ENCODE measurements around the gene CADM4. TPM values are rescaled to one million over a fixed set of nuclear protein-coding genes. Genes with fewer than 3 reads are reported as not detected.

Gene CADM4
- total RNA-seq, 1 experiment from 2014 or later = 28.7 TPM

DNA sequence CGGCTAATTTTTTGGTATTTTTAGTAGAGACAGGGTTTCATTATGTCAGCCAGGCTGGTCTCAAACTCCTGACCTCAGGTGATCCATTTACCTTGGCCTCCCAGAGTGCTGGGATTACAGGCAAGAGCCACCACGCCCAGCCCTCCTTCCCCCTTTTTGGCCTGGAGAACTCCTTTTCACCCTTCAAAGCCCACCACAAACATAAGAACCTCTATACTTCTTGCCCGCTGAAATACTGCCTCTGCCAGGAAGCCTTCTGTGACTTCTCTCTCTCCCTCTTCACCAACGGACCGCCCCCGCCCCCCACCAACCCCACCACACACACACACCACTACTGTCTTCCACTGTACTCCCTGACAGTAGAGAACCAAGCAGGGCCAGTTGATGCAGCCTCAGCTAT, 22.7 kb downstream of the CADM4 start:
- no peak for TF ChIP-seq EZH2 (IDR thresholded peaks at IDR 0.05; ENCODE audit: borderline replicate concordance, low read depth, low read length, poor library complexity, severe bottlenecking)
- TF ChIP-seq, protein P1, sequence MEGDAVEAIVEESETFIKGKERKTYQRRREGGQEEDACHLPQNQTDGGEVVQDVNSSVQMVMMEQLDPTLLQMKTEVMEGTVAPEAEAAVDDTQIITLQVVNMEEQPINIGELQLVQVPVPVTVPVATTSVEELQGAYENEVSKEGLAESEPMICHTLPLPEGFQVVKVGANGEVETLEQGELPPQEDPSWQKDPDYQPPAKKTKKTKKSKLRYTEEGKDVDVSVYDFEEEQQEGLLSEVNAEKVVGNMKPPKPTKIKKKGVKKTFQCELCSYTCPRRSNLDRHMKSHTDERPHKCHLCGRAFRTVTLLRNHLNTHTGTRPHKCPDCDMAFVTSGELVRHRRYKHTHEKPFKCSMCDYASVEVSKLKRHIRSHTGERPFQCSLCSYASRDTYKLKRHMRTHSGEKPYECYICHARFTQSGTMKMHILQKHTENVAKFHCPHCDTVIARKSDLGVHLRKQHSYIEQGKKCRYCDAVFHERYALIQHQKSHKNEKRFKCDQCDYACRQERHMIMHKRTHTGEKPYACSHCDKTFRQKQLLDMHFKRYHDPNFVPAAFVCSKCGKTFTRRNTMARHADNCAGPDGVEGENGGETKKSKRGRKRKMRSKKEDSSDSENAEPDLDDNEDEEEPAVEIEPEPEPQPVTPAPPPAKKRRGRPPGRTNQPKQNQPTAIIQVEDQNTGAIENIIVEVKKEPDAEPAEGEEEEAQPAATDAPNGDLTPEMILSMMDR (conservative IDR thresholded peaks at IDR 0.05; ENCODE audit: low read depth, low read length) = no peak
- POLR2A ChIA-PET (ENCODE audit: low non-redundant PET) = no interaction called here
- no peak for DNase-seq (ENCODE audit: low spot score)
- H3K27me3 ChIP-seq (replicated peaks; ENCODE audit: insufficient read depth, low read depth, low read length, poor library complexity) = no peaks in the 10 kb centered on the region
- CTCF ChIA-PET = interaction anchor here (0.7 kb wide), 1 partner anchor 16 kb away, joined by 3 read pairs; no protein-coding TSS in a partner anchor
- H3K36me3 ChIP-seq (ENCODE audit: insufficient read depth, low read length, poor library complexity, severe bottlenecking) = peaks cover 14% of the 10 kb centered on the region
- intact Hi-C loops (cut with micrococcal nuclease; ENCODE audit: unreplicated experiment) = no loop called here
- H3K9me3 ChIP-seq (ENCODE audit: low read depth, low read length, poor library complexity, severe bottlenecking) = no peaks in the 10 kb centered on the region
- H3K27ac ChIP-seq (ENCODE audit: low read depth, low read length, poor library complexity, severe bottlenecking) = no peak overlapping the region
- no TSS peak for BruUV-seq (replicated peaks)
- H3K4me1 ChIP-seq (ENCODE audit: insufficient read depth, low read length, poor library complexity, severe bottlenecking) = peaks cover 9% of the 10 kb centered on the region
- no peak overlapping the region for H3K4me3 ChIP-seq (ENCODE audit: low read depth, low read length, poor library complexity, severe bottlenecking)

- Histone ChIP-seq H3K4me1 (ENCODE audit: insufficient read depth, low read length, poor library complexity, severe bottlenecking) (peaks cover 13% of the 10 kb centered on the region), H3K9me3 (ENCODE audit: low read depth, low read length, poor library complexity, severe bottlenecking) (no peaks in the 10 kb centered on the region), H3K27ac (ENCODE audit: low read depth, low read length, poor library complexity, severe bottlenecking) (no peak overlapping the region), H3K36me3 (ENCODE audit: insufficient read depth, low read length, poor library complexity, severe bottlenecking) (peaks cover 19% of the 10 kb centered on the region), H3K4me3 (ENCODE audit: low read depth, low read length, poor library complexity, severe bottlenecking) (no peak overlapping the region), H3K27me3 (replicated peaks; ENCODE audit: insufficient read depth, low read depth, low read length, poor library complexity) (no peaks in the 10 kb centered on the region)
- ChIA-PET POLR2A (ENCODE audit: low non-redundant PET) (no interaction called here), CTCF (no interaction called here)
- DNase-seq (ENCODE audit: low spot score) = no peak
- intact Hi-C loops (cut with micrococcal nuclease; ENCODE audit: unreplicated experiment) = no loop called here
- no peak for TF ChIP-seq EZH2 (IDR thresholded peaks at IDR 0.05; ENCODE audit: borderline replicate concordance, low read depth, low read length, poor library complexity, severe bottlenecking)
- TF ChIP-seq, protein P1 (conservative IDR thresholded peaks at IDR 0.05; ENCODE audit: low read depth, low read length) = no peak
- BruUV-seq (replicated peaks) = no TSS peak
Measured at GRCh38 chr19:43616306-43616705, 23.3 kb downstream of the CADM4 start.

- peaks cover 22% of the 10 kb centered on the region for H3K4me1 ChIP-seq (ENCODE audit: insufficient read depth, low read length, poor library complexity, severe bottlenecking)
- DNase-seq (ENCODE audit: low spot score) = no peak
- ChIA-PET POLR2A (ENCODE audit: low non-redundant PET) (no interaction called here), CTCF (no interaction called here)
- H3K27me3 ChIP-seq (replicated peaks; ENCODE audit: insufficient read depth, low read depth, low read length, poor library complexity) = no peaks in the 10 kb centered on the region
- TF ChIP-seq, protein P1 (conservative IDR thresholded peaks at IDR 0.05; ENCODE audit: low read depth, low read length) = no peak
- no peak for TF ChIP-seq EZH2 (IDR thresholded peaks at IDR 0.05; ENCODE audit: borderline replicate concordance, low read depth, low read length, poor library complexity, severe bottlenecking)
- intact Hi-C loops (cut with micrococcal nuclease; ENCODE audit: unreplicated experiment) = no loop called here
- no peak overlapping the region for H3K4me3 ChIP-seq (ENCODE audit: low read depth, low read length, poor library complexity, severe bottlenecking)
- no peak overlapping the region for H3K27ac ChIP-seq (ENCODE audit: low read depth, low read length, poor library complexity, severe bottlenecking)
- peaks cover 22% of the 10 kb centered on the region for H3K36me3 ChIP-seq (ENCODE audit: insufficient read depth, low read length, poor library complexity, severe bottlenecking)
- H3K9me3 ChIP-seq (ENCODE audit: low read depth, low read length, poor library complexity, severe bottlenecking) = no peaks in the 10 kb centered on the region
- no TSS peak for BruUV-seq (replicated peaks)
Measured at GRCh38 chr19:43612374-43612773, 27.3 kb downstream of the CADM4 start.
